ENCODE data around the gene ZNF445.
A peak's percentile ranks its signal among the peaks of the same experiment; 100 is the strongest.
"Not testable (repeated sequence)": the region's sequence is repeated elsewhere in the genome, so short reads cannot be mapped to it uniquely, and the experiment has no call there.

ZNF445 gene

GRCh38 chr3:44477312-44478030, at the start of gene ZNF445:
Gene ZNF445 (minus strand): TSS chr3:44477670. CDS start chr3:44455549, 22,121 bp downstream.
- peak; percentile 62 for DNase-seq

- no peak for DNase-seq
Observed at GRCh38 chr3:44525060-44525459, 47.6 kb upstream of the ZNF445 start.

- no peak for DNase-seq
Observed at GRCh38 chr3:44522494-44522933, 45.0 kb upstream of the ZNF445 start.

DNA sequence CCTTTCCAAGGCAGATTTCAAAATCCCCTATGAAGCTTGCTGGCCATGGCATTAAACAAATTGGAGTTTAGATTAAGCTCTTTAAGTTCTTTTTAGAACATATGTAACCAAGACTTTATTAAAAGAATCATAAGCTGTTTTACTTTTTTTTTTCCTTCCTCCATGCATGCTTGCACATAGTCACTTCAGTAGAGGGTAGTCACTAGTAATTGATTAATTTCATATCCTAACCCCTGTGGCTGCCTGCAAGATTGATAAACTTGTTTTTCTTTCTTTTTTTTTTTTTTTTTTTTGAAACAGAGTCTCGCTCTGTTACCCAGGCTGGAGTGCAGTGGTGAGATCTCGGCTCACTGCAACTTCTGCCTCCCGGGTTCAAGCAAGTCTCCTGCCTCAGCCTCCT, 44.3 kb upstream of the ZNF445 start:
- DNase-seq, result no peak

- no peak for DNase-seq
Observed at GRCh38 chr3:44518782-44519156, 41.3 kb upstream of the ZNF445 start.

DNA sequence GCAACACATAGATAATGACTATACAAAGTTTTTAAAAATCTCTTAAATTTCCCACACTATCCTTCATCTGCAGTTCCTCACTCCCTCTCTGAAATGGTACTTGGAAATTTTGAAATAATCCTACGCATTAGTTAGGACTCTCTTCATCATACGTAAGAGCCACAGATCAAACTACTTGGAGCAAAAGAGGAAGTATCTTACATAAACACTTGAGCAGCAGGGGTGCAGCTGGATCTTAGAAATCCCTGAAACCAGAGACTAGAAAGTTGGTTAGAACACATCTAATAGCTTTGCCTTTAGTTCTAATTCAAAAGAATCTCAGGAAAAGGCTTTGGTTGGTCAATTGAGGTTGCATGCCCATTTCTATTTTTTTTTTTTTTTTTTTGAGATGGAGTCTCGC, 38.8 kb upstream of the ZNF445 start:
- DNase-seq, result no peak

DNA sequence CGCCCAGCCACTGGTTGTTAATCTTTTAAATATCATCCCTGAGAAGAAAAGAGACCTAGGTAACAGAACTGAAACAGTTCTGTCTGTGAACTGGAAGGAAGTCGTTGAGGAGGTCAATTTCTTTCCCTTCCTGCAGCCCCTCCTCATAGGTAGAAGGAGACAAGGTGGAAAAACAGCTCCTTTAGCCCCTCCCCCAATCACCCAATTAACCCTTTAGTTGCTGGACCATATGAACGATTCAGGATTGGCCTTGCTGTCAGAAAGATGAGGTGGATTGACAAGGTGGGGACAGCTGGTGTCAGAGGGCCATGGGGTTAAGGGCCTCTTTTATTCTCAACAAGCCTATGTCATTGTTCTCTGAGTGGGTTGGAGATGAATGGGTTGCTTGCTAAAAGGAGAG, 36.0 kb upstream of the ZNF445 start:
- DNase-seq, result no peak

GRCh38 chr3:44511238-44511566, 33.7 kb upstream of the ZNF445 start:
- no peak for DNase-seq

DNA sequence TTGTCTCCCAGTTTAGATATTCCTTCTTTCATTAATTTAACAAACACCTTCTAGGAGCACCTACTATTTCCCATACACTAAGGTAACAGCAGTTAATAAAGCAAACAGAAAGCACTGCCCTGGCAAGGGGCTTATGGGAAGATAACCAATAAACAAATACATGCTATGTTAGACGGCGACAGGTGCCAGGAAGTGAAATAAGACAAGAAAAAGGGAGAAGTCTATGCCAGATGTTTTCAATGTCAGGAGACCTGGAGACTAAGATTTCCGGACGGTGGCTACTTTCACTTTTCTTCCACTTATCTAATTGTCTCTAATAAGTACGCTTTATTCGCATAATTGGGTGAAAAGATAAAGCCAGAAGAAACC, 32.5 kb upstream of the ZNF445 start:
- DNase-seq, result peak; percentile 7

- DNase-seq, result no peak
Observed at GRCh38 chr3:44509393-44509921, 32.0 kb upstream of the ZNF445 start.

DNA sequence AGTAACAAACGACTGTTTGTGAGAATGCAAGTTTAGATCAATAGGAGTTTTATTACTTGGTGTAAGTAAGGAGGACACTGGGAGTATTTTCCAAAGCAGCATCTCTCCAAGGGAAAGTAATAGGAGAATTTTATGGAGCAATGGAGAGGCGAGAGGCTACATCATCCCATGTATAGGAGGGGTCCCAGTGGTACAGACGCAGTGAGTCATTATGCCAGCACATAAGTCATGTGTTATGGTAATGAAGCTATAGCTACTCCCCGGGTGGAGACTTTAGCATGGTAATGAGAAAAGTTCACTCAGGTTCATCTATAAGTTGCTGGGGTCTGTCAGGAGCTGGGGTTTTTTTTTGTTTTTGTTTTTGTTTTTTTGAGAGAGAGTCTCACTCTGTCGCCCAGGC, 29.5 kb upstream of the ZNF445 start:
- no peak for DNase-seq

DNA sequence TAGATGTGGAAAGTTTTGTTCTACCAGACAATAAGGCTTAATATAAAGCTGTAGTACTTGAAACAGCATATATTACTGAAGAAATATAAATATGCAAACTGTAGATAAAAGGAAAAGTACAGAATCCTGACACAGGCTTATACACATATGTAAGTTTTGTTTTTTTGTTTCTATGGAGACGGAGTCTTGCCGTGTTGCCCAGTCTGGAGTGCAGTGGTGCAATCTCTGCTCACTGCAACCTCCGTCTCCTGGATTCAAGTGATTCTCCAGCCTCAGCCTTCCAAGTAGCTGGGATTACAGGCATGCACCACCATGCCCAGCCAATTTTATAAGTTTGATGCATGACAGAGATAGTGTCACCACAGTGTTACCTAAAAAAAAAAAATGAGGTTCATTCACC, 29.1 kb upstream of the ZNF445 start:
- no peak for DNase-seq

DNA sequence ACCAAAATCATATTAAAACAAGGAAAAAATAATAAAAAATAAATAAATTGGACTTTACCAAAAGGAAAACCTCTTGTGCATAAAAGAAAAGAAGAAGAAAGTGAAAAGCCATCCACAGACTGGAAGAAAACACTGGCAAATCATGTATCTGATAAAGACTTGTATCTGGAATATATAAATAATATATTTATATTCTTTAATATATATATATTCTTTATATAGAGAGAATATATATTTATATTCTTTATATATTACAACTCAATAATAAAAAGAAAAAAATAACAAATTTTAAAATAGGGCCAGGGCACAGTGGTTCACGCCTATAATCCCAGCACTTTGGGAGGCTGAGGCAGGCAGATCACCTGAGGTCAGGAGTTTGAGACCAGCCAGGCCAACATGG, 27.1 kb upstream of the ZNF445 start:
- no peak for DNase-seq

DNA sequence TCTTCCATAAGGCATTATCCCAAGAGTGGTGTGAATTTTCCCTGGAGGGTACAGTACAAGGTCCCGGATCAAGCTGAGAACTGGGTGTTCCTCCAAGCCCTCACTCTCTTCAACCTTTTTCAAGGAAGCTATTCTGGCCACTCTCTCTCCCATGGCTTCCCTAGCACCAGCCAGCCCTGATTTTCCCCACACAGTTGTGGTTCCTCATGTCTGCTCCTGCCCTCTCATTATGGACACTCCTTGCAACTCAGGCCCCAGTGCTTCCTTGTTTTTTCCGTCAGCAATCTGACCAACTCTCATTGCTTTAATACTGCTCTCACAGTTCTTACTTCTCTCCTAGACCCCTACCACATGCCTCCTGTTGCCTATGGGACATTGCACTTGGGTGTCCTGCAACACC, 25.7 kb upstream of the ZNF445 start:
- DNase-seq, result not testable (repeated sequence)

GRCh38 chr3:44501971-44502370, 24.5 kb upstream of the ZNF445 start:
- no peak for DNase-seq

- not testable (repeated sequence) for DNase-seq
Observed at GRCh38 chr3:44499899-44500168, 22.4 kb upstream of the ZNF445 start.

GRCh38 chr3:44499149-44499898, 21.9 kb upstream of the ZNF445 start:
- no peak for DNase-seq

DNA sequence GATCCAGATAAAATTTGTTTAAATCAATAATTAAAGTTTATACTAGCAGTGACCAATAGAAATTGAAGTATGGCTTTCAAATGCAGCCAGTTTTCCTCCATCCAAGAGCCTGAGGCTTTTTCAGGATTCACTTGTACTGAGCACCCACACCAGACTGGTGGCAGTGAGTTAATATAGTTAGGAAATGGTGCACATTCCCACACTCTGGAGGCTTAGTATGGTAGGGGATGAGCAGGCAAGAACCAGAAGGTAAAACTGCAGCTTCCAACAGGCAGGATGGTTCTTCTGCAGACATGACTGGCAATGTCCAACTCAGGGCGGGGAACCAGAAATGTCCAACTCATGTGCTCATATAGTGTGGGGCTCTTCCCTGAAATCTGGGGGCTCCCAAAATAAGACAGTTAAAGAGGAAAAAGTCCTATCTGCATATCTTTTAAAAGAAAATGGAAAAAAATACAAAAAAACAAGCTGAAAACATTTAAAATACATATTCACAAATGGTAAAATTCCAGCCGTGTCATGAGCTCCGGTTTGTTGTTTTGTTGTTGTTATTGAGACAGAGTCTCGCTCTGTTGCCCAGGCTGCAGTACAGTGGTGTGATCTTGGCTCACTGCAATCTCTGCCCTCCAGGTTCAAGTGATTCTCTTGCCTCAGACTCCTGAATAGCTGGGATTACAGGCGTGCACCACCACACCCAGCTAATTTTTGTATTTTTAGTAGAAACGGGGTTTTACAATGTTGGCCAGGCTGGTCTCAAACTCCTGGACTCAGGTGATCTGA, 18.4 kb upstream of the ZNF445 start:
- no peak for DNase-seq

GRCh38 chr3:44492496-44492895, 15.0 kb upstream of the ZNF445 start:
- DNase-seq, result no peak

DNA sequence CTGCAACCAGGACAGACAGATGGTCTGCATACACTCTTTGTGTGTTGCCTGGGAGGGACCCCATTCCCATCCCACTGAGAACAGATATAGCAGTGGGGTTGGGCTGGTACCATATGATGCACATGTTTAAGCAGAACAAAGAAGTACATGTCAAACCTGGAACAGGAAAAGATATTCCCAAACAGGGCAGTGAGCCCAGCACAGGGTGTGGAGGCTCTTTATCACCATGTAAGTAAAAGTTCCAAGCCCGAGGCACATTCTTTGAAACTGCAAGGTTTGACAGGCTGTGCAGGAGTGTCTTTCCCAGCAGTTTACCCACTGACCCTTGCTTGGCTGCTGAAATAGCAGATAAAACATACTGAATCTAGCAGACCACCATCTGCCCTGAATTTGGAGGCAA, 5.3 kb upstream of the ZNF445 start:
- DNase-seq, result no peak

GRCh38 chr3:44478606-44479094, 1.2 kb upstream of the ZNF445 start:
- no peak for DNase-seq

- no peak for DNase-seq
Observed at GRCh38 chr3:44478055-44478468, 592 bp upstream of the ZNF445 start.

- DNase-seq, result no peak
Observed at GRCh38 chr3:44476963-44477311, 533 bp downstream of the ZNF445 start.

- no peak for DNase-seq
Observed at GRCh38 chr3:44476181-44476611, 1.3 kb downstream of the ZNF445 start.

Data from NCI-H510A treated with DMSO at 0.1 percent for 48 hours (cell line).